AG08396 (cell line): ENCODE measurements around the gene NUTM2D.
"Not testable (repeated sequence)": the region's sequence is repeated elsewhere in the genome, so short reads cannot be mapped to it uniquely, and the experiment has no call there.

Experiments used
- DNase-seq: peaks from one replicate; pipeline ENCODE4 v3.0.0; 2012; ENCODE audit warnings: low spot score, mixed read lengths

The NUTM2D gene, protein sequence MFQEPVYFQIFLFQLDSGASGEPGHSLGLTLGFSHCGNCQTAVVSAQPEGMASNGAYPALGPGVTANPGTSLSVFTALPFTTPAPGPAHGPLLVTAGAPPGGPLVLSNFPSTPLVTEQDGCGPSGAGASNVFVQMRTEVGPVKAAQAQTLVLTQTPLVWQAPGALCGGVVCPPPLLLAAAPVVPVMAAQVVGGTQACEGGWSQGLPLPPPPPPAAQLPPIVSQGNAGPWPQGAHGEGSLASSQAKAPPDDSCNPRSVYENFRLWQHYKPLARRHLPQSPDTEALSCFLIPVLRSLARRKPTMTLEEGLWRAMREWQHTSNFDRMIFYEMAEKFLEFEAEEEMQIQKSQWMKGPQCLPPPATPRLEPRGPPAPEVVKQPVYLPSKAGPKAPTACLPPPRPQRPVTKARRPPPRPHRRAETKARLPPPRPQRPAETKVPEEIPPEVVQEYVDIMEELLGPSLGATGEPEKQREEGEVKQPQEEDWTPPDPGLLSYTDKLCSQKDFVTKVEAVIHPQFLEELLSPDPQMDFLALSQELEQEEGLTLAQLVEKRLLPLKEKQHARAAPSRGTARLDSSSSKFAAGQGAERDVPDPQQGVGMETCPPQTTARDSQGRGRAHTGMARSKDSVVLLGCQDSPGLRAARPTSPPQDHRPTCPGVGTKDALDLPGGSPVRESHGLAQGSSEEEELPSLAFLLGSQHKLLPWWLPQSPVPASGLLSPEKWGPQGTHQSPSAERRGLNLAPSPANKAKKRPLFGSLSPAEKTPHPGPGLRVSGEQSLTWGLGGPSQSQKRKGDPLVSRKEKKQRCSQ

DNA sequence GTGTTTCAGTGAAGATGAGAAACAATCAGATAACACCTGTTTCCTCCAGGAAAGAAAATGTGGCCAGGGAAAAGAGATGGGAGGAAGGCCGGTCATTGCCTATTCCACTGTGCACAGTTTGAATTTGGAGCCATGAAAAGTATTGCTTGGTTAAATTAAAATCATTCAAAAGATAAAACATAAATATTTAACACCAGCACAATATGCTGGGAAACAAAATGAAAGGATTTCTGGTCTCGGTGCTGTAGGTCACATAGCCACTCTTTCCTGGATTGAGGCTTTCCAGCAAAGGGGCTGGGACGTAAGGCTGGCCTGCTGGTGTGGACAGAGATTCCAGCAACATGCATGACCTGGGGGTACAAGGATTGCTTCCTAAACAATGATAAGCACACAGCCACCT lies at the start of gene NUTM2D:
TSS of gene NUTM2D (plus strand) at position 301 of the 400 bp plus-strand sequence. CDS start 522 bp downstream, outside the sequence.
- DNase-seq, result not testable (repeated sequence)

DNA sequence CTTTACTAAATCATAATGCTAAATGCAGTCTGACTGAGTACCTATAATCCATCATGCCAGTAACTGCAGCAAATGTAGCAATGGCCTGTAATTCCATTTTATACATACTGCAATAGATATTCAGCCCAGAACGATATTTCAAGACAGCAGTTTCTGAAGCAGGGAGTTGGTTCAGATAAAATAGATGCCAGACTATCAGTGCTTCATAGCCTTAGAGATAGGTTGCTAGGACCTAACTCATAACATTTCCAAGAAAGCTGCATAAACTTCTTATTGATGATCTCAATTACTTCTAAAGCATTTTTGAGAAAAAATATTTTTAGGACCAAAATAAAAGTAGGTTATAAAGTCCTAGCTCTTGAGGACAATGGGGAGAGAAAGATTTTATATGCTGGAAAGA lies 48.8 kb upstream of the NUTM2D start:
- DNase-seq, result not testable (repeated sequence)

DNA sequence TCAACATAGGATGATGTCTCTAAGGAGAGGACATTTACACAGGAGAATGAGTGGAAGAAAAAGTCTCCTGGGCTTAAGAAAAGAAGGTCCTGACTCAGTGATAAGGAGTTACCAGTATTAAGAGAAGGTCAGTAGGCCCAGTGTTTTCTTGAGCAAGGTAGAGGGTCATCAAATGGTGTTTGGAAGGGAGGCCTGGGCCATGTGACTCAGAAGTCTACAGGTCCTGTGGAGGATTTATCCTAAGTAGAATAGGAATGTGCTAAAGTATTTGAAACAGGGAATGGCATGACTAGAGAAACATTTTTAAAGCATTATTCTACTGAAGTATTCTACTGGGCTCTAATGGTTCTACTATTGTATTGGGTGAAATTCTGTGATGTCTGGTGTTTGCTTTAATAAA lies 47.9 kb upstream of the NUTM2D start:
- not testable (repeated sequence) for DNase-seq

DNA sequence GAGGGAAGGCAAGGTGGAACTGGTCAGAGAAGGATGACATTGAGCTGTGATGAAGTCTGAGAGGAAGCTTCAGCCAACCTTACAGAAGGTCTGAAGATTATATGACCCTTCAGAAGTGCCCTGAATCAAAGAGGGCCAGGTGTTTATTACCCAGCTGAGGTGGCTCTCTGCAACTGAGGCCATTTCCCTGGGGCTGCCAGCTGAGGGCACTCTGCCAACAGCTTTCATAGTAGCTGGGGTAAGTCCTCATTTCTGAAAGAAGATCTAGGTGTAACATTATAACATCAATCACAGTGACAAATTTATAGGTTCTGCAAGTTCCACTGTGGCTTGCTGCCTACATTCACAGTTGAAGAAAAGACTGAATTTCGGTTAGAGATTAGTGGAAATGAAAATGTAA lies 46.0 kb upstream of the NUTM2D start:
- not testable (repeated sequence) for DNase-seq

DNA sequence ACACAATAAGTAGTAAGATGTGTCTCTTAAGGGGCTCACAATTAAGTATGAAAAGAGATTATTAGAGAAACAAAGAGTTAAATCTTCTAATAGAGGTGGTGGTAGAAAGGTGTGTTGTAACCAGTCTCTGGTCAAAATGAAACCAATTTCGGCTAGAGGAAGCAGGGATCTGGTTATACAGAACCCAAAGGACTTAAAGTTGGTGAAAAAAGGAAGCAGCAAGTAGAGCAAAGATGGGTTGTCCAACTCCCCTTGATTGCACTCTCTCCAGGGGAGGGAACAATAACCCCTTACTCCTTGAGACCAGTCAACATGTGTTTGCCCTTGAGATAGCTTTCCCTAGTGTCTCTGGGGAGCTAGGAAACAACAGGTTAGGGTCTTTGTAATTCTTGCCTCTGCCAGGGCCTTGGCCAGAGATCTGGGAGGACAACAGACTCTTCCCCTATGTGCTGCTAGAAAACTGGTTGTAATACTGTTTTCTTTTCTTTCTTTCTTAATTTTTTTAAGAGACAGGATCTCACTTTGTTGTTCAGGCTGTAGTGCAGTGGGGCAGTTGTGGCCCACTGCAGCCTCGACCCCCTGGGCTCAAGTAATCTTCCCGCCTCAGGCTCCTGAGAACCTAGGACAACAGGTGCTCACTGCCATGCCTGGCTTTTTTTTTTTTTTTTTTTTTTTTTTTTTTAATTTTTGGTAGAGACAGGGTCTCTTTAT lies 43.7 kb upstream of the NUTM2D start:
- DNase-seq, result not testable (repeated sequence)

DNA sequence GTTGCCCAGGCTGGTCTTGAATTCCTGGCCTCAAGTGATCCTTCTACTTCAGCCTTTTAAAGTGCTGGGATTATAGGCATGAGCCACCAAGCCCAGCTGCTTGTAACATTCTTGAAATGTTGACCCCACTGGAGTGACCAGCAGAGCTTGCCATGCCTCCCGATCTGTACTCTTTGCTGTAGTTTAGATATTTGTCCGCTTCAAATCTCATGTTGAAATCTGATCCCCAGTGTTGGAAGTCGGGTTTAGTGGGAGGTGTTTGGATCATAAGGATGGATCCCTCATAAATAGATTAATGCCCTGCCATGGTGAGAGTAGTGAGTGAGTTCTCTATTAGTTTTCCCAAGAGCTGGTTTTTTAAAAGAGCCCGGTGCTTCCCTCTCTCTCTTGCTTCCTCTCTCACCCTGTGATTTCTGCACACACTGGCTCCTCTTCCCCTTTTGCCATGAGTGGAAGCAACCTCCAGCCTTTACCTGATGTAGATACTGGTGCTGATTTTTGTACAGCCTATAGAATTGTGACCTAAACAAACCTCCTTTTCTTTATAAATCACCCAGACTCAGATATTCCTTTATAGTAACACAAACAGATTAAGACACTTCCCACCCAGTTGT lies 43.1 kb upstream of the NUTM2D start:
- not testable (repeated sequence) for DNase-seq

DNA sequence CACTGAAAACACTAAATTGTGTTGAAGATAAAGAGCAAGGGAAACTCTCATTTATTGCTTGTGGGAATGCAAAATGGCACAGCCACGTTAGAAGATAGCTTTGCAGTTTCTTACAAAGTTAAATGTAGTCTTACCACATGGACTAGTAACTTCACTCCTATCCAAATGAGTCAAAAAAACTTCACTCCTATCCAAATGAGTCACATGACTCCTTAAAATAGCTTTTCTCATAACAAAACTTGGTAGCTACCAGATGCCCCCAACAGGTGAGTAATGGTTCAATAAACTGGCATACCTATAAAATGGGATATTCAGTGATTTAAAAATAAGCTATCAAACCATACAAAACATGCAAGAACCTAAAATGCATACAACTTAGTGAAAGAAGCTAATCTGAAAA lies 36.0 kb upstream of the NUTM2D start:
- DNase-seq, result not testable (repeated sequence)

DNA sequence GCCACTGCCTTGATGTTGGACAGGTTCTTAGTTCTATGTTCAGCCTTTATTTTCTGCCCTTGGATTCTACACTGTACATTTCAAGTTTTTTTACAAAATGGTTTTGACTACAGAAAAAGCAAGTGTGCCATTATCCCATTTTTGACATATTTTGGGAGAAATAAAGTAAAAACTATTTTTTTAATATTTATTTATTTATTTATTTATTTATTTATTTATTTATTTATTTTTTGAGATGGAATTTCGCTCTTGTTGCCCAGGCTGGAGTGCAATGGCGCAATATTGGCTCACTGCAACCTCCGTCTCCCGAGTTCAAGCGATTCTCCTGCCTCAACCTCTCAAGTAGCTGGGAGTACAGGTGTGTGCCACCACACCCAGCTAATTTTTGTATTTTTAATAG lies 33.0 kb upstream of the NUTM2D start:
- DNase-seq, result not testable (repeated sequence)

DNA sequence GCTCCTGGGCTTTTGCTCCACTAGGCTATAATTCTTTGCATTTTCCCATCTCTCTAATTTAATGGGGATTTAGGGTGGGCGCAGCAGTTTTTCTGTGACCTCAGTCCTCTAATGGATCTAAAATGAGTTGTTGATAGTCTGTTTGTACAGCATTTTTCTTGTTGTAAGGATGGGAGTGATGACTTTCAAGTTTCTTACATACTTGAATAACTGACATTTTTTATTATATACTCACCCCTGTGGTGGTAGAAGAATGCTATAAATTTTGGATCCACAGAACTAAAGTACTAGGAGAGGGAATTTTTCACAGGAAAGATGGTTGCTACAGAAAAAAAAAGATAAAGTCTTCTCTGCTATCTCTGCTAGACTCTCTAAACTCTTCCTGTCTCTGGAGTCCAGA lies 29.6 kb upstream of the NUTM2D start:
- not testable (repeated sequence) for DNase-seq

DNA sequence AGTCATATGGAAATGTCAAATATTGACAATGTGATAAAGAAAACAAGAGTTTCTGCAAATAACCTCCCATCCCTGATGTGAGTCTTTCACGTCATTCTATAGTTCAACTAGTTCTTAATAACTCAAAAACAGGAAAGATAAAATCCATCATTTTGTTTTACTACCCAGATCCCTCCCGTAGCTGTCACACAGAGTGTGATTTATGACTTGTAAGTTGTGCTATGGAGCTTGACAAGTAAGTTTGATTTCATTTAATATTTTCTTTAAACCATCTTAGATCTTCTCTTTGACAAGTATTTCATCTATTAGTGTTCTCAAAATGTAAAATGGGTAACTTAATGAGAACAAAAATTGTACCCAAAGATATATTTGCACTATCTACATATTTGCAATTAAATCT lies 28.4 kb upstream of the NUTM2D start:
- DNase-seq, result not testable (repeated sequence)

DNA sequence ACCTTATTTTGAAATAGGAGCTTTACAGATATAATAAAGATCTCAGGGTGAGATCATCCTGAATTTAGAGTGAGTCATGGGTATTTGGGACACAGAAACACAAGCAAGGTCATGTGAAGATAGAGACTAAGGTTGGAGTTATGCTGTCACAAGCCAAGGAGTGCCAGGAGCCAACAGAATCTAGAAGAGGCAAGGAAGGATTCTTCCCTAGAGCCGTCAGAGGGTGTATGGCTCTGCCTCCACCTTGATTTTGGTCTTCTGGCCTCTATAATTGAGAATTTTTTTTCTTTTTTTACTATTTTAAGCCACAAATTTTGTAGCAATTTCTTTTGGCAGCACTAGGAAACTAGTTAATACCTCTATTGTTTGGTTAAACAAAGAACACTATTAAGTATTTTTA lies 24.9 kb upstream of the NUTM2D start:
- not testable (repeated sequence) for DNase-seq

DNA sequence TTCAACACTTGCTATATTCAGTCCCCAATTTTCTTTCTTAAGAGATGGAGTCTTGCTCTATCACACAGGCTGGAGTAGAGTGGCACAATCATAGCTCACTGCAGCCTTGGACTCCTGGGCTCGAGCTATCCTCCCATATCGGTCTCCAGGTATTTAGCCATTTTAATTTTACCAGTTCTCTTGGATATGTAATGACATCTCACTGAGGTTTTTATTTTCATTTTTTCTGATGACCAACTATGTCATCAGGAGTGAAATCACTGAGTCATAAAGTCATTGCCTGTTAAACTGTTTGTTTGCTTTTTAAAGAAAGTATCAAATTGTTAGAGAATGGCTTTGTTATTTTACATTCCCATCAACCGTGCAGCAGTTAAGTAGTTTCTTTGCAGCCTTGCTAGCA lies 17.1 kb upstream of the NUTM2D start:
- DNase-seq, result not testable (repeated sequence)

DNA sequence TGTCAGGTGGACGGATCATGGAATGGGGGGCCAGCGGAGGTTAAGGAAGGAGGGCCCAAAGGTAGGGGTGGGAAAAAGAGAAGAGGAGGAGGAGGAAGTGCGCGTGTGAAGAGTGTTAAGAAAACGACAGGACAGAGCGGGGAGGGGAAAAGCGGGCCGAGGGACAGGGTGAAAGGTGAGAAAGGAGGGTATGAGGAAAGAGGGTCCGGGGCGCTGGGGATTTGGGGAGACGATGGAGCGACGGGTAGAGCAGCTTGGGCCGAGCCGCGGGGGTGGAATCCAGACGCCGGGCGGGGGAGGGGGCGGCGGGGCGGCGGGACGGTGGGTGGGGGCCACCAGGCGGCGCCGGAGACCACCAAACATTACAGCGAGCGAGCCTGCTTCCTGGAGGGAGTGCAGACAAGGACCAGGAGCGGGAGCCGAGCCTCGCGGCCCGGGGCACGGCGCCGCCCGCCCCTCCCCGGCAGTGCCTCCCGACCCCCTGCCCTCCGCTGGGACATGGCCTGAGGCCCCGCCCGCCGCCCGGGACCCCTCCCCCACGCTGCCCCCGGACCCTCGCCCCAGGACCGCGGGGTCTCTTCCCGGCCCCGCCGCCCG lies 15.9 kb upstream of the NUTM2D start:
- not testable (repeated sequence) for DNase-seq

DNA sequence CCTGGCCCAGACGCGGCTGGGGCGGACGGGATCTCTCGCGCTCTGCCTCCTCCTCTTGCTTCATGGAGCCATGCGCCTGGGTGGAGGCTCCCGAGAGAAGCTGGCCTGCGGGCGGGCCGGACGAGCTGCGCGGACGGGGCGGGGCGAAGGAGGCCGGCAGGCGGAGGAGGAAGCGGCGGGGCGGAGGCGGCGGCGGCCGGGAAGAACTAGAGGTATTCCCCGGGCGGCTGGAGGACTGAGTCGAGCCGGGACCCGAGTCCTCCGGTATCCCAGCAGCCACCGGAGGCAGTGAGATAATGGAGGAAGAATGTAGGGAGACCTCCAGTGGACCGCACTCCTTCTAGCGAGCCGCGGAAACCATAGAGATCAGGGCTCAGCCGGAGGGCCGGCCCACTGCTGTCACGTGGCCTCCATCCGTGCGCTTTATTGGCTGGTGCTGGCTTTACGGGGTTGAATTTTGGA lies 15.3 kb upstream of the NUTM2D start:
- DNase-seq, result peak; percentile 74

DNA sequence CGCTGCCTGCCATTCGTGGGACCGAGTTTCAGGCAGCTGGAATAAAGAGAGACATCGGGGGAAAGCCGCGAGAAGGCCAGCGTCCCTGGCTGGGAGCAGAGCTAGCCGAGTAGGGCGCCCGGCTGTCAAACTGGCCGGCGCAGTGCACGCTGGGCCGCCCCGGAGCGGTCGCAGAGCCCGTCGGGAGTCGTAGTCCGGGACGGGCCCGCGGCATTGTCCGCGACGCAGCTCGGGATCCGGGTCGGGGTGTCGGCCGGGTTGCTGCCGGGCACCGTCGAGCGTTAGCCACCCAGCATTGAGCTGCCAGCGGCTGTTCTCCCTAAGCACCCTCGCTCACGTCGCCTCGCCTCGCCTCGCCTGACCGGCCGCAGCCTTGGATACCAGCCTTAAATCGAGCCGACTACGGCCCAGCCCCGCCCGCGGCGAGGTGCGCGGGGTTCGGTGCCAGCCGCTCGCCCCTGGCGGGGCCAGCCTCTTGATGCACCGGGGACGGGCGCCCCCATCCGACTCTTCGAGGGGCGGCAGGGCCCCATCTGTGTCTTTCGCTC lies 14.8 kb upstream of the NUTM2D start:
- DNase-seq, result not testable (repeated sequence)

DNA sequence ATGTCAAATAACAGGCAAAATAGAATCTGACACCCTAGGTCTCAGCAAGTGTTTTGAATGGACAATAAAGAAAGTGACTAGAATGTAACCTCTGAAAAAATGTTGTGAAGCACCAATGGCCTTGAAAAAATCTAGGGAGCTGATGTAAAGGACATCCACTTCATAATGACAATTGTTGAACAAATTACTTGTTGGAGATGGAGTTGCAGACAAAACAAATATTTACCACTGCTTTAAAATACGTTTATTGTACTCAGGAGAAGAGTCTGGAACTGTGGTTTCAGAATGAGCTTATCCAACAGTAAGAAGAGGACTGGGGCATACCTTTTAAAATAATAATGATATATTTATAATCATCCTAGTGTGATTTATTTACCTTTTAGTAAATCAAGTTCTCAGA lies 11.8 kb upstream of the NUTM2D start:
- DNase-seq, result not testable (repeated sequence)

DNA sequence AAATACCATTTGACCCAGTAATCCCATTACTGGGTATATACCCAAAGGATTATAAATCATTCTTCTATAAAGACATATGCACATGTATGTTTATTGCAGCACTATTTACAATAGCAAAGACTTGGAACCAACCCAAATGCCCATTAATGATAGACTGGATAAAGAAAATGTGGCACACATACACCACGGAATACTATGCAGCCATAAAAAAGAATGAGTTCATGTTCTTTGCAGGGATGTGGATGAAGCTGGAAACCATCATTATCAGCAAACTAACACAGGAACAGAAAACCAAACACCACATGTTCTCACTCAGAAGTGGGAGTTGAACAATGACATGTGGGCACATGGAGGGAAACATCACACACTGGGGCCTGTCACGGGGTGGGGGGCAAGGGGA lies 7.4 kb upstream of the NUTM2D start:
- not testable (repeated sequence) for DNase-seq

DNA sequence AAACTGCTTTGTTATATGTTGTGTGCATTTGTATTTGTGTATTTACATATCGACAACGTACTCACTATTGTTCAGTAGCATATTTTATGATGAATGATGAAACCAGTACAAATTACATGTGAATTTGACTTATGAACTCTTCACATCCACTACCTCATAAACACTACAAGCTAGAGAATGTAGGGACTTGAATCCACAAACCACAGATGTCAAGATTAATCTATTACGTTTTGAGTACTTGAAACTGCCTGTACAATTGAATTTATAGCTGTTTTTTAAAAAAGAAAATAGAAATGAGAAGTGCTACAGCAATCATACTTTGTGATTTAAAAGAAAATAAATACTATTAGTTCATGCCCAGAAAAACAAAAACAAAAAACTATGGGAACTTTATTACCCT lies 4.7 kb upstream of the NUTM2D start:
- DNase-seq, result not testable (repeated sequence)

DNA sequence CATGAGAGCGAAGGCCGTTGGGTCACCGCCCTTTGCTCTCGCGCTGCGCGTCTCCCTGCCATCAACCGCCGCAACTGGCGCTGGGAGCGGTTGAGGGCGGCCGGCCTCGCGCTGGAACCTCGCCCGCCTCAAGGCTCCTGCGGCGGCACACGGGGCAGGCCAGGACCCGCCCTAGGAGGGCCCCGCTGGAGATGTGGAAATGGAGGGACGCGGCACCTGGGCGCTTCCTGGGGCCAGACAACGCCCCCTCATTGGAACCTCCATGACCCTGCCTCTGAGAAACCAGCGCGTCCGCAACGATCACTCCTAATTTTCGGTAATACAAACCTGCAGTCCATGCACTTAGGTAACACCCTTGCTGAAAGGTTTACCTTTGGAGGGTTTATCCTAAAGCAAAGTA lies 2.4 kb upstream of the NUTM2D start:
- not testable (repeated sequence) for DNase-seq

DNA sequence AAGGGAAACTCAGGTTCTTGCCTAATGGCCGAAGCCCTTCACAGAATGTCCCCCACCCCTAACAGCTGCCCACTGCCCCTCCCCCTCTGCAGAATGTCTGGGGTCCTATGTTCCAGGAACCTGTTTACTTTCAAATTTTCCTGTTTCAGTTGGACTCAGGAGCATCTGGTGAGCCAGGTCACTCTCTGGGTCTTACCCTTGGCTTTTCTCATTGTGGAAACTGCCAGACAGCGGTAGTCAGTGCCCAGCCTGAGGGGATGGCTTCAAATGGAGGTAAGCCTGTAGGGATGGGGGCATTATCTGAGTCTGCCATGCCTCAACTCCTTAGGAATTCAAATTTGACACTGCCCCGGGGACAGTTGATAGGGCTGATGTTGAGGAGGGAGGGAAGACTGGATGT lies 615 bp downstream of the NUTM2D start:
- not testable (repeated sequence) for DNase-seq

DNA sequence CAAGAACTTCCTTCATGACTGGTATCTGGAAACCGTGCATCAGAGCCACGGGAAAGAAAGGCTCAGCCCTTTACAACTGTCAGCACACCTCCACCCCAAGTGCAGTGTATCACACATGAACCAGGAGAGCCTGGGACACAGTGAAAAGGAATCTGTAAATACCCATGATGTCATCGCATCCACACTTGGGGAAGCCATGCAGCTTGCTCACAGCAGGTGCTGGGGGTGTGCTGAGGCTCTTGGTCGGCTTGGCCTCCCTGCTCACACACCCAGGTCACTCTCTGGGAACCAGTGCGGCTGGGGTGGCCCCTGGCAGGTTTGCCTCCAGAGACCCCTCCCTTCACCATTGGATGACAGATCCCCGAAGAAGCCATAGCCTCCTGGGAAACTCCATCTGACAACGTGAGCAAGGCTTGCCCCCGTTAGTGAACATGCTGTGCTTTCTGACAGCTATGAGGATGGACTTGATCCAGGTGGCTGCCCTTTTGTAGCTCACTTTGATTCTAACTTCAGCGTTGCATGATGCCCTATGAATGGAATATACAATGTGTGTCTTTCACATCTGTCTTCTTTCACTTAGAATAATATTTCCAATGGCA lies 12.1 kb downstream of the NUTM2D start:
- not testable (repeated sequence) for DNase-seq
